ENCODE measurements around the gene AOAH.
A peak's percentile ranks its signal among the peaks of the same experiment; 100 is the strongest.
"Not testable (repeated sequence)": the region's sequence is repeated elsewhere in the genome, so short reads cannot be mapped to it uniquely, and the experiment has no call there.

The AOAH gene

GRCh38 chr7:36736899-36737211 lies 12.6 kb upstream of the AOAH start:
- DNase-seq (ENCODE audit: low spot score): no peak

- DNase-seq (ENCODE audit: low spot score): no peak
Measured at GRCh38 chr7:36736090-36736898, 12.0 kb upstream of the AOAH start.

DNA sequence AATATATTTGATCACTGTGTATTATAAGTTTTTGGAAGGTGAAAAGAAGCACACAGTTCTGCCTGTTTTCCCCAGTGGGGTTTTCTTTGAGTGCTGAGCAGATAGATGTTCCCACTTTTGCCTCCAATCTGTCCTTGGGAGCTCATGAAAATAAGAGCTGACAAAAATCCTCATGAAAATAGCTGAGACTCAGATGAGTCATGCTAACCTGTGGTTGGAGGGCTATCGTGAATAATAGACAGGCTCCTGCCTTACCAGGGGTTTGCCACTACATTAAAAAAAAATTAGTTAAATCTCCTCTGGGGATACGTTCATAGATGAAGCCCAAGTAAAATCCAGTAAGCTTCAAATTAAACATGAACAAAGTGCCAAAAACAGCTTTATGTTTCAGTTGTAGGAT lies 10.9 kb upstream of the AOAH start:
- no peak for DNase-seq (ENCODE audit: low spot score)

DNA sequence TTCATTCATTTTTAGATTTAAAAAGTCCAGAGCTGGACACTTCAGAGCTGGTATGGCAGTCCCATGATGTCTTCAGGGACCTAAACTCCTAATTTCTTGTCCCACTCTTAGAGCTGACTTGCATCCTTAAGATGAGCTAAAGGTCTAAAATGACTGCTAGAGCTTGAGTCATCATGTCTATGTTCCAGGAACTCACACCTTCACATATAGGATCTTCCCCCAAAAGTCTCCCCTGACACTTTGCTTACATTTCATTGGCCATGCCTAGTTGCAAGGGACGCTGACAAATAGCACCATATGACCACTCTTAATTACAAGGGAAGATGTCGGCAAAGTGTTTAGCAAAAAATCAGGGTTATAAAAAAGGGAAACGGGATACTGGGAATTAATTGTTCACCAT lies 10.4 kb upstream of the AOAH start:
- DNase-seq (ENCODE audit: low spot score): no peak

- DNase-seq (ENCODE audit: low spot score): no peak
Measured at GRCh38 chr7:36733411-36733810, 9.1 kb upstream of the AOAH start.

- DNase-seq (ENCODE audit: low spot score): no peak
Measured at GRCh38 chr7:36732806-36733205, 8.5 kb upstream of the AOAH start.

DNA sequence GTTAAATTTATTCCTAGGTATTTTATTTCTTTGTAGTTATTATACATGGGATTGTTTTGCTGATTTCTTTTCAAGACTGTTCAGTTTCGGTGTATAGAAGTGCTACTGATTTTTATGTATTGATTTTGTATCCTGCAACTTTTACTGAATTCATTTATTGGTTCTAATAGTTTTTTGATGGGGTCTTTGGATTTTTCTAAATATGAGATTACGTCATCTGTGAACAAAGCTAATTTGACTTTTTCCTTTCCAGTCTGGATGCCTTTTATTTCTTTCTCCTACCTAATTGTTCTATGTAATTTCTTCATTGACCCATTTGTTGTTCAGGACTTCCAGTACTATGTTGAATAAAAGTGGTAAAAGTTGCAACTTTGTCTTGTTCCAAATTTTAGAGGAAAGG lies 5.8 kb upstream of the AOAH start:
- DNase-seq (ENCODE audit: low spot score): no peak

- DNase-seq (ENCODE audit: low spot score): no peak
Measured at GRCh38 chr7:36728143-36728542, 3.8 kb upstream of the AOAH start.

DNA sequence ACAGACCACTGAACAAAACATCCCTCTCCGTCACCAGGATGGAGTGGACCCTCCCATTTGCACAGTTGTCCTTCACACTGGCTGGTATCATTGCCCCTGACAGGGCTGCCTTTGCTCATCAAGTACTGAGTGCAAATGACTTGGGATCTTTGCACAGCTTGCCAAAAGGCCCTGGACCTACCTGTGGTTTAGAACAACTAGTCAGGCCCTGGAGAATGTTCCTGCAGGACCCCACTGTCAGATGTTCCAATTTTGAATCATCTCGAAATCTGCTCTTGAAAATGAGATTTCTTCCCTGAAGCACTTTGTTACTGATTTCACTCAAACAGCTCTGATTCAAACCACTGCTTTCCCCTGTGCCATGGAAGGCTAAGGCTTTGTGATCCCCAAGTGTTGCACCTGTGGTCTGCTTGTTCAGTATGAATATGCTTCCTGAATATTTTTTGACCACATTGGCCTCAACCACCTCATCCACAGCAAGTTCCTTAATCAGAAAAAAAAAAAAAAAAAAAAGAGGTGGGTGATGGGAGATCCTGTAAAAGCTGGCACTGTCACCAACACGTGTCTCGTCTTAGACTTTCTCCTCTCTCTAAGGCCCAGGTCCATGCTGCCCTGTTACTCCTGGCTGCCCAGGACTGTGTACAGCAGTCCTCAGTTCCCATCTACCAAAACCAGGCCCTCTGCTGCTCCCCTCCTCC lies 2.7 kb upstream of the AOAH start:
- no peak for DNase-seq (ENCODE audit: low spot score)

DNA sequence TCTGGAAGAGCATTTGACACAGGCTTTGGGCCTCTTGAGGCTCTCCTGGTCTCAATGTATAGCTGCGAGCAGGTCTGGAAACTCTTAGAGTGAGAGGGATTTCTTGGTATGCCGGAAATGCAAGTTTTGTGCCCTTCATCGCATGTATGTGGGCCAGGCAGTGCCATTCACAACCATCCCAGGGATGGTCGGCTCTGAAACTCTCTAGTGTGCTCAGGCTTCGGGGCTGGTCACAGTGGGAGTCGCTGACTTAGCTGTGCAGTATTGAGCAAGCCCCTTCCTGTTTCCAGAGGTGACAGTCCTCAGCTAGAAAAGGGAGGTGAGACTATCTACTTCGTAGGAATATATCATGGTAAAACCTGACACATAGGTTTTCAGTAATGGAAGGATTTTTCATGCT lies 2.0 kb upstream of the AOAH start:
- DNase-seq (ENCODE audit: low spot score): no peak

DNA sequence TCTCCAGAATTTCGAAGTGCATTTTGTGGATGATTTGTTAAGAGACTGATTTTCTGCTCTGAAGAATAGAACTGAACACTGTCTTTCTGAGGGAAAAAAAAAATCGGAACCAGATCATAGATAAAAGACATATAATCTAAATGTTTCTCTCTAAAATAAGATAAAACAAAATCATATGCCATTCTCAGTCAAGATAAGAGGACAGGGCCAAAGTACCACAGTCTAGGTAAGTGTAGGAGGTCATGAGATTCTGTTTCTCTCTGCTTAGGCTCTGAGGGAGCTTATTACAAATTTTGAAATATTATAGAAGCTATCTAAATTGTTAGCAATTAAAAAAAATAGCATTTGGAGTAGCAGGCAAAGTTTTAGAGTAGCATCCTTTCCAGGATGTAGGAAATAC lies 702 bp upstream of the AOAH start:
- DNase-seq (ENCODE audit: low spot score): no peak

DNA sequence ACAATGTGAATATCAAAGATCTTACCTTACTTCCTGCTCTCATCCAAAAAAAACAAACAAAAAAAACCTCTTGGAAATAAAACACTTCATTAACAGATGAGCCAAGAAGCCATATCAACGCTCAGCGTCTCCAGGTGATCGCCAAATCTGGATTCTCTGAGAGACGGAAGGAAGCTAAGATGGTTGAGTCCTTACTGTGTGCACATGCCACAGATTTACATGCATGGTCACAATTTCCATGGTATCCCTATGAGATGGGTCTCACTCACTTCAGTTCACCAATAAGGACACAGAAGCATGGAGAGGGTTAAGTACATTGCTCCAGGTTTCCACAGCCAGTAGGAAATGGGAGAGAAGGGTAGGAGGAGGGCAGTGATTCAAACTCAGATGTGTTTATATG lies 1.0 kb downstream of the AOAH start:
- DNase-seq (ENCODE audit: low spot score): no peak

DNA sequence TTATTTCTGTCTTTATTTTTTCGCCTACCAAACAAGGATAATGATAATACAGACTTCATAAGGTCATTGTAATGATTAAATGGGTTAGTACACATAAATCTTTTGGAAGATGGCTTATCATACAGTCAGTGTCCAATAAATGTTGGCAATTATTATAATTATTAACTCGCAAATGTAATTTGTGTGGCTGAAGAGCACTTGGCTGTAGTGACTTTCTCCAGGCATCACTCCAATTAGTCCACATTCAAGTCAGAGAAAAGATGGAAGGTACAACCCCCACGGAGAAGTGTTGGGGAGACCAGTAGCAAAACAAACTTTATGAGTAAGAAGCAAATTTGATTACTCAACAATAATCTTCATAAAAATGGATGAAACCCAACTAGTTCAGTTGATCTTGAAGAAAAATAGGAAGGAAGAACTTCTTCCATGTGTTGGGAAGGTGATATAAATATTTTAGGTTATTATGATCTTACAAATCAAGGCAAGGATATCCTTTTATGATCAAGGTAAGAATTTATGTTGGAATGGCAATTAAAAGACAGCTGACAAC lies 5.1 kb downstream of the AOAH start:
- DNase-seq (ENCODE audit: low spot score): no peak

DNA sequence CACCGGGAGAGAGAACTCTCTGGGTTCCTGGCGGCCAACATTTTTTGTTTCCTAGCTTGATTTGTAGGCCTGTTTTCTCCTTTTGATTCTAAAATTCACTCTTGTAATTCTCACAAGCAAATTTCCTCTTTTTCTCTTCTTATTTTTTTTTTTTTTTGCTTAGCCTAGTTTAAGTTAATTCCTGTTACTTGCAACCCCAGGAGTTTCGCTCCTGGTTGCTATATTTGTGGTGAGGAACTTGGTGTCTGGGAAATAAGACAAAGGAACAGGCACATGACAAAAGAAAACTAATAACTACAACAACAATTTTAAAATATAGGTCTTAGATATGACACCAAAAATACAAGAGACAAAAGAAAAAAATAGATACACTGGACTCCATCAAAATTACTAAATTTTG lies 6.7 kb downstream of the AOAH start:
- no peak for DNase-seq (ENCODE audit: low spot score)

DNA sequence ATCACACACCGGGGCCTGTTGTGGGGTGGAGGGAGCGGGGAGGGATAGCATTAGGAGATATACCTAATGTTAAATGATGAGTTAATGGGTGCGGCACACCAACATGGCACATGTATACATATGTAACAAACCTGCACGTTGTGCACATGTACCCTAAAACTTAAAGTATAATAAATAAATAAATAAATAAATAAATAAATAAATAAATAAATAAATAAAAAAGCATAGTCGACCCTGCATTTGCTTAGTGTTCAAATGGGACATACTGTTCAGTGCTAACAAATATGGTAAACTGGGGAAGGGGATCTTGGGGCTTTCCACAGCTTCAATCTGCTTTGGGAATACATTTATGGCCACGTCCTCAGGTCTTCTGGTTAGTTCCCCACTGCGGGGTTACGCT lies 7.5 kb downstream of the AOAH start:
- not testable (repeated sequence) for DNase-seq (ENCODE audit: low spot score)

DNA sequence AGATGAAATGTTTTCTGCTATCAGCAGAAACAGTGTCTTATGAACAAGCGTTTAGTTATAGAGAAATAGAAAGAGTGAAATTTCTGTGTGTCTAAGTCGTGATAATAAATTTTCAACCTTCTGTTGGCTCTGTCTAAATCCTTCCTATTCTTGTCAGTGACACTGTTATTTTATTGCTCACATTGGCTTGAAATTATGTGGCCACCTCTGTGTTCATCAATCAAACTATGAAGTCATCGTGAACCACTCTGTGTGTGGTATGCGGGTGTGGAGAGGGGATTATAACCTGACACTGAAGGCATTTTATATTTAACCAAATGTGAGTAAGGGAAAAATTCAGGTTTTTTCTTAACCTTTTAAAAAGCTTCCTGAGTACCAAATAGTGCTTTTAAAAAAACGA lies 12.3 kb downstream of the AOAH start:
- DNase-seq (ENCODE audit: low spot score): no peak

GRCh38 chr7:36711256-36711655 lies 13.0 kb downstream of the AOAH start:
- DNase-seq (ENCODE audit: low spot score): no peak

DNA sequence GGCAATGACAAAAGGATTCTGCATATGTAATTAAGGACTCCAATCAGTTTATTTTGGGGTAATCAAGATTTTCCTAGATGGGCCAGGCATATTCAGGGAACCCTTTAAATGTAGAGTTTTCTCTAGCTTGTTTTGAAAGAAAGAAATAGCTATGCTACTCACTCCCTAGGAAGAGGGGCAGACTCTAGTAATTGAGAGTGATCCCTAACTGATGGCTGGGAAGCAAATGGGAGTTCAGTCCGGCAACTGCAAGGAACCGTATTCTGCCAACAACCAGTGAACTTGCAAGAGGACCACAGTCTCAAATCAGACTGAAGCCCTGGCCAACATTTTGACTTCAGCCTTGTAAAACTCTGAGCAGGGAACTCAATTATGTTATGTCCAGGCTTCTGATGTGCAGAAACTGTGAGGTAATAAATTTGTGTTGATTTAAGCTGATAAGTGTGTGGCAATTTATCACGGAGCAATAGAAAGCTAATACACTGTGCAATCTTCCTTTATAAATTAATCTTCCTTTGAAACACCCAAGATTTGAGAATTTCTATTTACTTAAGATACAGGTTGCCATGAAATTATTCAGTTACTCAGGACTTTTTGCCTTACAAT lies 14.0 kb downstream of the AOAH start:
- DNase-seq (ENCODE audit: low spot score): no peak

GRCh38 chr7:36708767-36709166 lies 15.5 kb downstream of the AOAH start:
- DNase-seq (ENCODE audit: low spot score): no peak

- DNase-seq (ENCODE audit: low spot score): no peak
Measured at GRCh38 chr7:36707898-36708297, 16.4 kb downstream of the AOAH start.

- peak; percentile 30 for DNase-seq (ENCODE audit: low spot score)
Measured at GRCh38 chr7:36707465-36707864, 16.8 kb downstream of the AOAH start.

DNA sequence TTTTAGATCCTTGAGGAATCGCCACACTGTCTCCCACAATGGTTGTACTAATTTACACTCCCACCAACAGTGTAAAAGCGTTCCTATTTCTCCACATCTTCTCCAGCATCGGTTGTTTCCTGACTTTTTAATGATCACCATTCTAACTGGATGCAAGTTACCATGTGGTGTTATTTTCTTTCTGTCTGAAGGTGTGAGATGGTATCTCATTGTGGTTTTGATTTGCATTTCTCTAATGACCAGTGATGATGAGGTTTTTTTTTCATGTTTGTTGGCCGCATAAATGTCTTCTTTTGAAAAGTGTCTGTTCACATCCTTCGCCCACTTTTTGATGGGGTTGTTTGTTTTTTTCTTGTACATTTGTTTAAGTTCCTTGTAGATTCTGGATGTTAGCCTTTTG lies 20.4 kb downstream of the AOAH start:
- not testable (repeated sequence) for DNase-seq (ENCODE audit: low spot score)

GRCh38 chr7:36692456-36692855 lies 31.8 kb downstream of the AOAH start:
- peak; percentile 27 for DNase-seq (ENCODE audit: low spot score)

Measured in CD4-positive, alpha-beta T cell treated with Interleukin-15 for 4 hours (primary cell).